Activated CD4-positive, CD25-positive, alpha-beta regulatory T cell treated with anti-CD3 and anti-CD28 coated beads, Interleukin-2, amount 50 U/mL, for 72 hours (primary cell): ENCODE data around the gene CHRNA7.
"Not testable (repeated sequence)": the region's sequence is repeated elsewhere in the genome, so short reads cannot be mapped to it uniquely, and the experiment has no call there.

Experiments used
- DNase-seq: peaks from one replicate; pipeline ENCODE4 v3.0.0; 2021

CHRNA7 gene

GRCh38 chr15:32120577-32121383 is 90.5 kb downstream of the CHRNA7 start:
- DNase-seq = no peak

GRCh38 chr15:32121384-32121695 is 91.0 kb downstream of the CHRNA7 start:
- DNase-seq = no peak

GRCh38 chr15:32122013-32122412 is 91.7 kb downstream of the CHRNA7 start:
- DNase-seq = no peak

- no peak for DNase-seq
These were observed 93.2 kb downstream of the CHRNA7 start for GRCh38 chr15:32123473-32123872.

- no peak for DNase-seq
These were observed 94.4 kb downstream of the CHRNA7 start for GRCh38 chr15:32124726-32125125.

- no peak for DNase-seq
These were observed 95.3 kb downstream of the CHRNA7 start for GRCh38 chr15:32125595-32125994.

- no peak for DNase-seq
These were observed 99.5 kb downstream of the CHRNA7 start for GRCh38 chr15:32129815-32130214.

- DNase-seq = no peak
These were observed 100.5 kb downstream of the CHRNA7 start for GRCh38 chr15:32130823-32131222.

GRCh38 chr15:32131803-32132202 is 101.5 kb downstream of the CHRNA7 start:
- DNase-seq = no peak

GRCh38 chr15:32132859-32133258 is 102.5 kb downstream of the CHRNA7 start:
- DNase-seq = no peak

- no peak for DNase-seq
These were observed 104.5 kb downstream of the CHRNA7 start for GRCh38 chr15:32134842-32135241.

- DNase-seq = no peak
These were observed 105.0 kb downstream of the CHRNA7 start for GRCh38 chr15:32135335-32135734.

- not testable (repeated sequence) for DNase-seq
These were observed 115.2 kb downstream of the CHRNA7 start for GRCh38 chr15:32145512-32145911.

GRCh38 chr15:32148833-32149555 is 118.7 kb downstream of the CHRNA7 start:
- DNase-seq = no peak

- no peak for DNase-seq
These were observed 122.3 kb downstream of the CHRNA7 start for GRCh38 chr15:32152574-32152973.

GRCh38 chr15:32153868-32154623 is 123.7 kb downstream of the CHRNA7 start:
- DNase-seq = not testable (repeated sequence)

GRCh38 chr15:32162143-32162542 is 131.8 kb downstream of the CHRNA7 start:
- not testable (repeated sequence) for DNase-seq

- DNase-seq = not testable (repeated sequence)
These were observed 133.8 kb downstream of the CHRNA7 start for GRCh38 chr15:32164065-32164464.

- DNase-seq = not testable (repeated sequence)
These were observed 134.4 kb downstream of the CHRNA7 start for GRCh38 chr15:32164747-32165146.

GRCh38 chr15:32165775-32166174 is 135.5 kb downstream of the CHRNA7 start:
- not testable (repeated sequence) for DNase-seq

GRCh38 chr15:32166270-32166669 is 136.0 kb downstream of the CHRNA7 start:
- DNase-seq = not testable (repeated sequence)

GRCh38 chr15:32167913-32168312 is 137.6 kb downstream of the CHRNA7 start:
- not testable (repeated sequence) for DNase-seq

- DNase-seq = not testable (repeated sequence)
These were observed 150.3 kb downstream of the CHRNA7 start for GRCh38 chr15:32180579-32180978.

GRCh38 chr15:32193780-32194179 is 163.5 kb downstream of the CHRNA7 start:
- not testable (repeated sequence) for DNase-seq
